ENCODE data around the gene SLK.

SLK gene

GRCh38 chr10:103942866-103943265 is 24.1 kb upstream of the SLK start:
- no peak for DNase-seq

GRCh38 chr10:103947799-103948516 is 19.0 kb upstream of the SLK start:
- DNase-seq: no peak

GRCh38 chr10:103949728-103950127 is 17.2 kb upstream of the SLK start:
- DNase-seq: no peak

GRCh38 chr10:103951183-103951582 is 15.8 kb upstream of the SLK start:
- DNase-seq: no peak

GRCh38 chr10:103951942-103952341 is 15.0 kb upstream of the SLK start:
- DNase-seq: no peak

DNA sequence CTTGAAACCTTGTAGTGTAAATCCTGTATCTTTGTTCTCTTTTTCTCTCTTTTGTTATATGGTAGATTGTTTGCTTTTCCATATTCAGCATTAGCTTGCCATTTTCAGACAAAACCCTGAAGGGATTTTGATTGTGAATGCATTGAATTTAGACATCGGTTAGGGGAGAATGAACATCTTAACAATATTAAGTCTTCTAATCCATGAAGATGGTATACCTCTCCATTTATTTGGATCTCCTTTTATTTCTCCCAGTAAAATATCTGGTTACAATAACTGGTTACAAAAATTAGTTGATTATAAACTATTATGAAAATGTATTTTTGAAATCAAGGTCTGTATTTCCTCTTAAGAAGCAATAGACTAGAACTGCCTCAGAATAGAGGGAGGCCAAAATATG is 12.4 kb upstream of the SLK start:
- no peak for DNase-seq

DNA sequence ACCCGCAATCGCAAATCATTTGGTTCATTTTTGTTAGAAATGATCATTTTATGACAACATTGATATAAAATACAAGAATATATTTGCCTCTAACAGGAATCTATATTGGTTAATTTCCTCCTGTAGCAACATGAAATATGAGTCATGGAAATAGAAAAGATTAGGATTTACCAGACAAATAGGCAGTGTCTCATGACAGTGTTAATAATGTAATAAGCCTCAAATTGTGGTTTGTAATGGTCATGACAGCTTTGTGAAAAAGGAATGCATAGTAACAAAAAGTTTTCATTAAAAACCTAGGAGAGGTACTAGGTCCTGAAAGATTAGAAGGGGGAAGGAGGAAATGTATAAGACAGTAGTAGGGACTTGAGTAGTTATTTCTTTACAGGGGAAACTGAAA is 7.9 kb upstream of the SLK start:
- DNase-seq: no peak

GRCh38 chr10:103960103-103960502 is 6.8 kb upstream of the SLK start:
- DNase-seq: no peak

DNA sequence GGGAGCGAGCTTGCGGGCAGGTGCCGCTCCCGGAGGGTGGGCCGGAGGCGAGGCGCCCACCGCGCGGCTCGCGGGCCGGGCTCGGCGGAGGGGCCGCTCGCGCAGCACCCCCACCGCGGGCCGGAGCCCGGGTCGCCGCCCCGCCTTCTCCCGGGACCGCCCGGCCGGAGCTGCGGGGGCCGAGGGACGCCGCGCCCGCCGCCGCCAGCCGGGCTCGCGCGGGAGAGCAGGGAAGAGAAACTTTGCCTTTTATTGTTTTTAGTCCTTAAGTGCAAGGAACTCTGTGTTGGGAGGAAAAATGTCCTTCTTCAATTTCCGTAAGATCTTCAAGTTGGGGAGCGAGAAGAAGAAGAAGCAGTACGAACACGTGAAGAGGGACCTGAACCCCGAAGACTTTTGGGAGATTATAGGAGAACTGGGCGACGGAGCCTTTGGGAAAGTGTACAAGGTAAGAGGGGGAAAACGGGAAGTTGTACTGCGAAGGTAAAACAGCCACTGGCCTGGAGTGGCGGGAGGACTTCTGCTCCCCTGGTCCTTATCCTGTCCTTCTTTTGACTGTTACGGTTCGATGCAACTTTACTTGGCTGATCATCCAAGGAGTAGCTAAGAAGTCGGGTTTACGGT is 620 bp downstream of the SLK start:
- no peak for DNase-seq

DNA sequence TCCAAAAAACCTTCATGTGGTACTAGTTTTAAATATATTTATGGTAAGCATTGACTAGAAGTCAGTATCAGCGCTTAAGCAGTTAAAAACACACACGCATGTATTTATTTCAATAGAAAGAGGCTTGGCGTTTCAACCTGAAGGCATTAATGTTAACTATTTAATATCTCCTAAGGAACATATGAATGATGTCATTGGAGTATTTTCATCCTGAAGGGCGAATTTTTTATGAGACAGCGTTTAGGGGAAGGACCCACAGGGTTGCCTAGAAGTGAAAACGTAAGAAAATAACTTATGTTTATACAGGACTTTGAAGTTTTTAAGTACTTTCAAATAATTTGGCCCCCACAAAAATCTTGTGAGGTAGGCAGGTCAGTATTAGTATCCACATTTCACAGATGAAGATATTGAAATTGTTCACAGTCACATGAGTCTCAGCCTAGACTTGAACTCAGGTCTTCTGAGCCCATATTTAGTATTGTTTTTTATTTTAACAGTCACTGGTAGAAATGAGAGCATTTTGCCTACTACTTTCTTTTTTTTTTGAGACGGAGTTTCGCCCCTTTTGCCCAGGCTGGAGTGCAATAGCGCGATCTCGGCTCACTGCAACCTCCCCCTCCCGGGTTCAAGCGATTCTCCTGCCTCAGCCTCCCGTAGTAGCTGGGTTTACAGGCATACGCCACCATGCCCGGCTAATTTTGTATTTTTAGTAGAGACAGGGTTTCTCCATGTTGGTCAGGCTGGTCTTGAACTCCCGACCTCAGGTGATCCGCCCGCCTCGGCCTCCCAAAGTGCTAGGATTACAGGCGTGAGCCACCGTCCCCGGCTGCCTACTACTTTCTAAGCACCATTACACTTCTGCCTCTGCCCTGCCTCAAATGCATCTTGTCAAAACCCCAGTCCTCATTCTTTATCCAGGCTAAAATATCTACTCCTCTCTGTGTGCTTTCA is 1.8 kb downstream of the SLK start:
- DNase-seq: no peak

GRCh38 chr10:103969436-103969835 is 2.5 kb downstream of the SLK start:
- no peak for DNase-seq

DNA sequence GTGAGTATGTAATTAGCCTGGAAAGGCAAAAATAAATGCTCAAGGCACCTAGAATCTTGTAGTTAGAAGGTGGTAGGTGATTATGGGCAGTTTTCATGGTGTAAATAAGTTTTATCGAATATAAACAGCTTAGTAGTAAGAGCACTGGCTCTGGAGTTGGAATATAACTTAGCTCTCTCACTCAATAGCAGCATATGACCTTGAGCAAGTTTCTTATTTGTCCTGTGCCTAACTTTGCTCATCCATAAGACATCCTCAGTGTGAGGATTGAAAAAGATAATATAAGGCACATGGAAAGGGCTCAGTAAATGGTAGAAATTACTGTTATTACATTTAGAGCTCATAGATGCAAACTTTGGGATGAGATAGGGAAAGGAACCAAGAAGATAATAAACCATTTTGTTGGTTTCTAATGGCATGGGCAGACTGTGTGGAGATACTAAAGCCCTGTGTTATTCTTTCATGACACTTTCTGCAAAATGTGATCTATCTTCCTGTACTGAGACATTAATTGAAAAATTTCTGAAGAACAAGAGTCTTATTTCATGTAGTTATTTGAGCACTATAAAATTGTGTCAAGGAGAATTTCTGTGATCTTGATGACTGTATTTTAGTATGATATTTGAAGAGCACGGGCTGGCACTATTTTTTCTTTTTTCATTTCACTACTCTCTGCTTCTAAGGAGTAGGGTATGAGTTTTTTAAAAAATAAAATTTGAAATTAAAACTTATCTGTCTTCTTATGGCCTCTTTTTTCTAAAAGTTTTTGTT is 3.1 kb downstream of the SLK start:
- DNase-seq: no peak

GRCh38 chr10:103975169-103975568 is 8.2 kb downstream of the SLK start:
- no peak for DNase-seq

GRCh38 chr10:103977204-103977603 is 10.3 kb downstream of the SLK start:
- DNase-seq: no peak

DNA sequence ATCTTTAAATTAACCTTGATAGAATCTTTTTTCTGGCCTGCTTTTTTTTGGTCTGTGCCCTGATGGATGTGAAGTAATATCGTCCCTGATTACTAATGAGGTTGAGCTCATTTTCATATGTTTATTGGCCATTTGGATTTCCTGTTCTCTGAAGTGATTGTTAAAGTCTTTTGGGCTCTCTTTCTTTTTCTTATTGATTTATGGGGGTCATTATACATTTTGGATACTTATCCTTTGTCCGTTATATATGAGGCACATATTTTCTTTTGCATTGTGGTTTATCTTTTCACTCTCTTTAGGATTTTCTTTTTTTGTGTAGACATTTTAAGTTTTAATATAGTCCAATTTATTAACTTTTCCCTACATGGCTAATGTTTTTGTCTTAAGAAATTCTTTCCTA is 12.6 kb downstream of the SLK start:
- no peak for DNase-seq

GRCh38 chr10:103980288-103980906 is 13.5 kb downstream of the SLK start:
- DNase-seq: no peak

- DNase-seq: no peak
These were observed 15.7 kb downstream of the SLK start for GRCh38 chr10:103982639-103983038.

GRCh38 chr10:103983367-103983911 is 16.5 kb downstream of the SLK start:
- DNase-seq: no peak

DNA sequence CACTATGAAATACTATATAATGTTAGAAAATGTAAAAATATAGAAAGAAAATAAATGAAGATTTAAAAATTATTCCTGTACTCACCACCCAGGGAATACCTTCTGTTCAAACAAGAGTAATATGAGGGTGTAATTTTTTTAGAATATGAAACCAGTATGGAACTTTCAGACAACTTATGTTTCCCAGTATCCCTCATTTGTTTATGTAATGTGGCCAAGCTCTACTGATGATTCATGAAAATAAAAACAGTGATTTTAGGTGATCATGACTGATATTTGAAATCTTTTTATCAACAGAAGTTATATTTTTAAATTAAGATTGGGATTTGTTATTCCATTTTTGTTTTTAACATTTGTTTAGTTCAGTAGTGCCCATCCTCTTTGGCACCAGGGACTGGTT is 18.8 kb downstream of the SLK start:
- DNase-seq: no peak

GRCh38 chr10:103986360-103986759 is 19.4 kb downstream of the SLK start:
- DNase-seq: no peak

DNA sequence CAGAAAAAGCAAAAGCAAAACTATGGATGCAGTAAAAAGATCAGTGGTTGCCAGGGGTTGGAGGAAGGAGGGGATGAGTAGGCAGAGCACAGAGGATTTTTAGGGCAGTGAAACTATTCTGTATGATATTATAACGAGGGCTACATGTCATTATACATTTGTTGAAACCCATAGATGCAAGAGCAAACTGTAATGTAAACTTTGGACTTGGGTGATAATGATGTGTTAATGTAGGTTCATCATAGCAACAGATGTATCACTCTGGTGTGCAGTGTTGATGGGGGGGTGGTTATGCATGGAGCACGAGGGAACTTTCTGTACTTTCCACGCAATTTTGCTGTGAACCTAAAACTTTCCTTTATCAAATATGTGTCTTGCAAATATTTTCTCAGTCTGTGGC is 23.2 kb downstream of the SLK start:
- no peak for DNase-seq

GRCh38 chr10:103990531-103990930 is 23.6 kb downstream of the SLK start:
- DNase-seq: no peak

Measured in stimulated activated naive CD4-positive, alpha-beta T cell treated with Interleukin-2 at 50 U/mL for 16 hours (primary cell).